Hepatocyte (in vitro differentiated cells): ENCODE results near the gene VPS11. TPM values are rescaled to one million over a fixed set of nuclear protein-coding genes. Genes with fewer than 3 reads are reported as not detected.
A peak's percentile ranks its signal among the peaks of the same experiment; 100 is the strongest.

ENCODE experiments used
- DNase-seq: peaks from one replicate; pipeline ENCODE4 v3.0.0-alpha.2; 2016; ENCODE audit warnings: low spot score
- H2AFZ ChIP-seq: fragments of 200-600 bp; sonication (generic); 2 replicates; pipeline ENCODE4 v1.6.0; 2016; ENCODE audit warnings: antibody characterized with exemption, mild to moderate bottlenecking
- H3K27ac ChIP-seq: fragments of 200-600 bp; sonication (generic); 2 replicates; pipeline ENCODE4 v1.5.1; 2016; ENCODE audit warnings: mild to moderate bottlenecking
- H3K27me3 ChIP-seq: fragments of 200-600 bp; sonication (generic); 2 replicates; pipeline ENCODE4 v1.6.1; 2016
- H3K36me3 ChIP-seq: fragments of 200-600 bp; sonication (generic); replicated peaks from 2 replicates; pipeline ENCODE4 v1.5.1; 2016; ENCODE audit warnings: low read depth; ENCODE audit not compliant: insufficient read depth
- H3K4me1 ChIP-seq: fragments of 200-600 bp; sonication (generic); 2 replicates; pipeline ENCODE4 v1.5.1; 2016; ENCODE audit warnings: mild to moderate bottlenecking, moderate library complexity; ENCODE audit not compliant: insufficient read depth
- H3K4me2 ChIP-seq: fragments of 200-600 bp; sonication (generic); 2 replicates; pipeline ENCODE4 v1.6.0; 2016
- H3K4me3 ChIP-seq: fragments of 200-600 bp; sonication (generic); 2 replicates; pipeline ENCODE4 v1.5.1; 2016; ENCODE audit warnings: mild to moderate bottlenecking
- H3K79me2 ChIP-seq: fragments of 200-600 bp; sonication (generic); 2 replicates; pipeline ENCODE4 v1.6.0; 2017; ENCODE audit warnings: mild to moderate bottlenecking
- H3K9me2 ChIP-seq: fragments of 200-600 bp; sonication (generic); replicated peaks from 2 replicates; pipeline ENCODE4 v1.6.0; 2017; ENCODE audit warnings: mild to moderate bottlenecking; ENCODE audit not compliant: insufficient read depth
- H3K9me3 ChIP-seq: fragments of 200-600 bp; sonication (generic); 2 replicates; pipeline ENCODE4 v1.5.1; 2016; ENCODE audit warnings: low read depth, mild to moderate bottlenecking
- H4K20me1 ChIP-seq: fragments of 200-600 bp; sonication (generic); 2 replicates; pipeline ENCODE4 v1.6.0; 2016; ENCODE audit warnings: mild to moderate bottlenecking; ENCODE audit not compliant: insufficient read depth, poor library complexity, severe bottlenecking
- EZH2 ChIP-seq: fragments of 200-600 bp; sonication (generic); IDR thresholded peaks from 2 replicates; pipeline ENCODE4 v1.6.1; 2016; ENCODE audit warnings: antibody characterized with exemption, mild to moderate bottlenecking, borderline replicate concordance
- EZH2phosphoT487 ChIP-seq: fragments of 200-600 bp; sonication (generic); IDR thresholded peaks from one replicate; pipeline ENCODE4 v1.6.1; 2018; ENCODE audit warnings: antibody characterized with exemption, mild to moderate bottlenecking, low read depth, moderate library complexity; ENCODE audit not compliant: unreplicated experiment, severe bottlenecking
- WGBS: methylation state at CpG from one replicate; pipeline ENCODE4 v1.1.6; 2016; ENCODE audit warnings: low lambda C conversion rate; ENCODE audit errors: missing lambda C conversion rate; 5-methylcytosine and 5-hydroxymethylcytosine counted together
- polyA plus RNA-seq: library from polyadenylated mRNA; unstranded; fragments of >200 nt; fragmentation: Nextera tagmentation; extraction: Ambion mirVana; gene quantifications from 2 replicates; pipeline ENCODE4 v1.2.1, GENCODE V29; 2016
- total RNA-seq: library from RNA; depleted of rRNA; stranded (reverse); fragments of >200 nt; gene quantifications from 2 replicates; pipeline ENCODE4 v1.2.3, GENCODE V29; 2014
- TF ChIP-seq, protein P1 (sequence below): fragments of 200-600 bp; sonication (generic); IDR thresholded peaks from 2 replicates; pipeline ENCODE4 v1.5.1; 2016; ENCODE audit warnings: antibody characterized with exemption, mild to moderate bottlenecking; ENCODE audit not compliant: poor library complexity

VPS11 gene
- total and polyA plus RNA-seq, 2 experiments from 2014 or later, result 31.8 to 36.9 TPM

DNA sequence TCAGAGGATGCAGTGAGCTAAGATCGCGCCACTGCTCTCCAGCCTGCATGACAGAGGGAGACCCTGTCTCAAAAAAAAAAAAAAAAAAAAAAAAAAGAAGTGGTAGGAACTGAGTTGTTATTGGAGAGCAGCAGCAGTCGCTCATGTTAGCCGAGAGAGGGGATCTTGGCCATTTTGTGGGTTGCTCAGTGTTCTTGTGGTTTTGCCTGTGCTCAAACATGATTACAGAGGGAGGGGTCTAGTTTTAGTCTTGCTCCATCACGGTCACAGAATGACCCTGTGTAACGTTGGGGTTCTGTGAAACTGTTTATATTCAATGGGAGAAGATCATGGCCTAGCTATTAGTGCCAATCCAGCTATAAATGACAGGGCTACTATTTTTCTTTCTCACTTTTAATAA lies 32.1 kb downstream of the VPS11 start:
- Histone ChIP-seq H3K9me3 (no peaks in the 10 kb centered on the region), H3K36me3 (no peaks in the 10 kb centered on the region), H3K27me3 (no peaks in the 10 kb centered on the region), H3K27ac (no peak overlapping the region), H3K4me2 (no peak overlapping the region), H4K20me1 (no peaks in the 10 kb centered on the region), H2AFZ (no peak overlapping the region), H3K4me3 (no peak overlapping the region), H3K9me2 (no peaks in the 10 kb centered on the region), H3K4me1 (peaks cover 13% of the 10 kb centered on the region), H3K79me2 (peaks cover 19% of the 10 kb centered on the region)
- DNase-seq, result no peak
- TF ChIP-seq EZH2 (no peak), EZH2phosphoT487 (no peak)
- TF ChIP-seq, protein P1, sequence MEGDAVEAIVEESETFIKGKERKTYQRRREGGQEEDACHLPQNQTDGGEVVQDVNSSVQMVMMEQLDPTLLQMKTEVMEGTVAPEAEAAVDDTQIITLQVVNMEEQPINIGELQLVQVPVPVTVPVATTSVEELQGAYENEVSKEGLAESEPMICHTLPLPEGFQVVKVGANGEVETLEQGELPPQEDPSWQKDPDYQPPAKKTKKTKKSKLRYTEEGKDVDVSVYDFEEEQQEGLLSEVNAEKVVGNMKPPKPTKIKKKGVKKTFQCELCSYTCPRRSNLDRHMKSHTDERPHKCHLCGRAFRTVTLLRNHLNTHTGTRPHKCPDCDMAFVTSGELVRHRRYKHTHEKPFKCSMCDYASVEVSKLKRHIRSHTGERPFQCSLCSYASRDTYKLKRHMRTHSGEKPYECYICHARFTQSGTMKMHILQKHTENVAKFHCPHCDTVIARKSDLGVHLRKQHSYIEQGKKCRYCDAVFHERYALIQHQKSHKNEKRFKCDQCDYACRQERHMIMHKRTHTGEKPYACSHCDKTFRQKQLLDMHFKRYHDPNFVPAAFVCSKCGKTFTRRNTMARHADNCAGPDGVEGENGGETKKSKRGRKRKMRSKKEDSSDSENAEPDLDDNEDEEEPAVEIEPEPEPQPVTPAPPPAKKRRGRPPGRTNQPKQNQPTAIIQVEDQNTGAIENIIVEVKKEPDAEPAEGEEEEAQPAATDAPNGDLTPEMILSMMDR, result no peak
- 93% methylated on average over 6 of the region's 6 CpGs for WGBS

DNA sequence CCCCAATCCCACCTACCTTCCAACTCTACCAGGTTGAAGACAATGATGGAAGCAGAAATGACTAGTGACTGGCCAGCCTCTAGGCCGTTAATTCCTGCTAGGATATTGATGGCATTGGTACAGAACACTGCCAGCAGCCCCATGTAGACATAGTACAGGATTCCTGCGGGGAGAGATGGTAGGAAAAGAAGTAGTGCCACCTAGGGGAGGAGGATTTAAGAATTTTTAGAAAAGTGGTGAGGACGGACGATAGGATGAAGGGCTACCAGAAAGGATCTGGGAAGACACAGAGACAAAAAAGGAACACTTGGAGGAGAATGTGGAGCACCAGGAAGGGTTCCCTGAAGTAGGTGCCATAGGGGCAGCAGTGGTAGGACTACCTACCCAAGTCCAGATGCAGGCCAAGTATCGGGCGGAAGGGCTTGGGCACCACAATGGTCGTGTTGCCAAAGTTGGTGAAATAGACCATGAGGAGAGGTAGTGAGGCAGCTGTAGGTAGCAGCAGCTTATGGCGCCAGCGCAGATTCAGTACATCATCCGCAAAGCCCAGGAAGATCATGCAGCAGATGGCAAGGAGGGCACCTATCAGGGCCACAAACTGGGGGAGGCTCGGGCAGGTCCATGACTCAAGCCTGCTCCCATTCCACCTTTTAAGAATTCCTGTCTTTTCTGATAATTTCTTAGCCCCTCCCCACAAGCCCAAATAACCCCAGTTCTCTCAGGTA lies 32.8 kb downstream of the VPS11 start:
- H3K4me2 ChIP-seq, result peak overlapping the region; percentile 76
- peak; percentile 45 for DNase-seq
- H3K4me1 ChIP-seq, result peaks cover 13% of the 10 kb centered on the region
- no peaks in the 10 kb centered on the region for H3K9me3 ChIP-seq
- H3K4me3 ChIP-seq, result peak overlapping the region; percentile 75
- no peak overlapping the region for H2AFZ ChIP-seq
- H3K36me3 ChIP-seq, result no peaks in the 10 kb centered on the region
- H4K20me1 ChIP-seq, result no peaks in the 10 kb centered on the region
- no peaks in the 10 kb centered on the region for H3K27me3 ChIP-seq
- whole genome bisulfite sequencing, result 52% methylated on average over 11 of the region's 11 CpGs
- H3K79me2 ChIP-seq, result peaks cover 19% of the 10 kb centered on the region
- TF ChIP-seq, protein P1, result peak; percentile 43
- no peak for TF ChIP-seq EZH2
- no peaks in the 10 kb centered on the region for H3K9me2 ChIP-seq
- peak overlapping the region; percentile 97 for H3K27ac ChIP-seq

DNA sequence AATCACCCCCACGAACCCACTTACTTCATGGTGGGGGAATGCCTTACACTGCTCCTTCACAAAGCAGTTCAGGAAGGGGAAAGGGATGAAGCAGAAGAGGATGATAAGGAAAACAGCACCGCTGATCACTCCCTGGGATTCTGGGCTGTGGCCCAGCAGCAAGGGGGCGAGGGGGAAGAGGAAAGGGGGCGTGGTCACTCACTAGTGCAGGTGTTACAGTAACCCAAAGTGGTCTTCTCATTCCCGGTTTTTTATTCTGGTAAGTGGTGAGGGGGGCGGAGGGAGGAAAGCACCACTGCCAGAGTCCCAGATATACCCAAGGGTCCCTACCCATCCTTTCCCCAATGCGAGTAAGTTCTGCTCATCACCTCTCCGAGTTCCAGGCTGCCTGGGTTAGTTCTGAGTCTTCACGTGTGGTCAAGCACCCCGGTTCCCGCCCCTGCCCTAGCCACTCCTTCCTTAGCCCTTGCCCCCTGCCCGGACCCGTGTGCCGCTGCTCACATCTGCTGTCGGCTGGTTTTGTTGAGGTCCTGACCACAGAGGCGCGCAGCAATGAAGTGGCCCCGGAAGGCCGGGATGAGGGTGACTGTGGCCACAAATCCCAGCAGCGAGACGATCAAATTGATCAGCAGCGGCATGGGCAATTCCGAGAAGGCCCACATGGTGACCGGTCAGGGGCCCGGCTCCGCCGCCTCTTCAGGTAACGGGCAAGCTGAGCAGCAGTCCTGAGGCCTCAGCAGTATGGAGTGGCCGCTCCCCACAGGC lies 33.6 kb downstream of the VPS11 start:
- peak overlapping the region; percentile 97 for H3K27ac ChIP-seq
- peak overlapping the region; percentile 75 for H3K4me3 ChIP-seq
- H3K4me2 ChIP-seq, result peak overlapping the region; percentile 76
- peak; percentile 48 for DNase-seq
- H2AFZ ChIP-seq, result peak overlapping the region; percentile 83
- no peaks in the 10 kb centered on the region for H3K27me3 ChIP-seq
- WGBS, result 4% methylated on average over 26 of the region's 29 CpGs
- no peaks in the 10 kb centered on the region for H3K9me2 ChIP-seq
- peaks cover 13% of the 10 kb centered on the region for H3K4me1 ChIP-seq
- no peaks in the 10 kb centered on the region for H3K36me3 ChIP-seq
- no peak for TF ChIP-seq EZH2
- TF ChIP-seq EZH2phosphoT487, result no peak
- TF ChIP-seq, protein P1, result no peak
- peaks cover 19% of the 10 kb centered on the region for H3K79me2 ChIP-seq
- no peaks in the 10 kb centered on the region for H4K20me1 ChIP-seq
- no peaks in the 10 kb centered on the region for H3K9me3 ChIP-seq
